Measurements from ENCODE around the gene MRPL11. TPM values are rescaled to one million over a fixed set of nuclear protein-coding genes. Genes with fewer than 3 reads are reported as not detected.
A peak's percentile ranks its signal among the peaks of the same experiment; 100 is the strongest.
"Not testable (repeated sequence)": the region's sequence is repeated elsewhere in the genome, so short reads cannot be mapped to it uniquely, and the experiment has no call there.

The MRPL11 gene
- total and polyA plus RNA-seq, 2 experiments from 2014 or later, result 36.7 to 76.6 TPM

GRCh38 chr11:66437979-66438503 lies 607 bp downstream of the MRPL11 start:
- Histone ChIP-seq H3K9ac (peak overlapping the region; percentile 91), H3F3A (ENCODE audit: insufficient read depth) (peaks cover 2% of the 10 kb centered on the region; the same call in 1 of the 2 replicates), H4K20me1 (ENCODE audit: insufficient read depth) (no peaks in the 10 kb centered on the region), H3K9me3 (ENCODE audit: low read depth) (no peaks in the 10 kb centered on the region), H3K27me3 (replicated peaks; ENCODE audit: insufficient read depth) (no peaks in the 10 kb centered on the region), H3K9me2 (ENCODE audit: insufficient read depth) (no peaks in the 10 kb centered on the region), H3K4me2 (ENCODE audit: unreplicated experiment) (peak overlapping the region; percentile 80), H3K27ac (no peak overlapping the region; the same call in 1 of the 2 replicates), H2AFZ (peak overlapping the region; percentile 96), H3K79me2 (ENCODE audit: insufficient read depth) (peaks cover 7% of the 10 kb centered on the region; the same call in 1 of the 2 replicates), H3K4me3 (peak overlapping the region; percentile 78), H3K4me1 (ENCODE audit: insufficient read depth) (peaks cover 3% of the 10 kb centered on the region), H3K36me3 (ENCODE audit: low read depth) (0 out of 2 replicates have a peak, but pooled peaks cover 10% of the 10 kb centered on the region)
- in situ Hi-C loops (cut with MboI), result no loop called here
- WGBS, 2 experiments (ENCODE audit: low coverage in 1 of 2, low lambda C conversion rate in 2 of 2, missing lambda C conversion rate in 2 of 2), result 0 to 3% methylated on average over 12 of the region's 12 CpGs
- no peak for DNase-seq
- no peak for TF ChIP-seq EZH2 (IDR thresholded peaks at IDR 0.05; ENCODE audit: insufficient read depth, poor library complexity, severe bottlenecking)
- TF ChIP-seq EZH2phosphoT487 (IDR thresholded peaks at IDR 0.05; ENCODE audit: insufficient read depth, low read depth), result no peak

- 93 to 95% methylated on average over 7 of the region's 7 CpGs for WGBS, 2 experiments (ENCODE audit: low coverage in 1 of 2, low lambda C conversion rate in 2 of 2, missing lambda C conversion rate in 2 of 2)
- no peaks in the 10 kb centered on the region for H3K79me2 ChIP-seq (ENCODE audit: insufficient read depth)
- 0 out of 2 replicates have a peak, but pooled peaks cover 10% of the 10 kb centered on the region for H3K36me3 ChIP-seq (ENCODE audit: low read depth)
- H4K20me1 ChIP-seq (ENCODE audit: insufficient read depth), result no peaks in the 10 kb centered on the region
- no peak overlapping the region for H3K4me3 ChIP-seq
- H3K4me1 ChIP-seq (ENCODE audit: insufficient read depth), result no peaks in the 10 kb centered on the region
- H3K4me2 ChIP-seq (ENCODE audit: unreplicated experiment), result no peak overlapping the region
- in situ Hi-C loops (cut with MboI), result no loop called here
- H3K9me3 ChIP-seq (ENCODE audit: low read depth), result no peaks in the 10 kb centered on the region
- no peak overlapping the region for H3K27ac ChIP-seq
- no peak for TF ChIP-seq EZH2 (IDR thresholded peaks at IDR 0.05; ENCODE audit: insufficient read depth, poor library complexity, severe bottlenecking)
- TF ChIP-seq EZH2phosphoT487 (IDR thresholded peaks at IDR 0.05; ENCODE audit: insufficient read depth, low read depth), result no peak
- DNase-seq, result no peak
- H3K27me3 ChIP-seq (replicated peaks; ENCODE audit: insufficient read depth), result no peaks in the 10 kb centered on the region
- no peak overlapping the region for H2AFZ ChIP-seq
- H3K9me2 ChIP-seq (ENCODE audit: insufficient read depth), result no peaks in the 10 kb centered on the region
- H3F3A ChIP-seq (ENCODE audit: insufficient read depth), result no peaks in the 10 kb centered on the region
- H3K9ac ChIP-seq, result no peak overlapping the region
Measured at GRCh38 chr11:66432597-66432996, 6.1 kb downstream of the MRPL11 start.

GRCh38 chr11:66431871-66432329 lies 6.7 kb downstream of the MRPL11 start:
- DNase-seq; H2AFZ ChIP-seq; H3F3A ChIP-seq (ENCODE audit: insufficient read depth); H3K27ac ChIP-seq; H3K9me2 ChIP-seq (ENCODE audit: insufficient read depth); H3K9ac ChIP-seq; H3K4me1 ChIP-seq (ENCODE audit: insufficient read depth); H4K20me1 ChIP-seq (ENCODE audit: insufficient read depth); H3K36me3 ChIP-seq (ENCODE audit: low read depth); H3K9me3 ChIP-seq (ENCODE audit: low read depth); H3K4me3 ChIP-seq; H3K27me3 ChIP-seq (replicated peaks; ENCODE audit: insufficient read depth); in situ Hi-C loops (cut with MboI); H3K4me2 ChIP-seq (ENCODE audit: unreplicated experiment); H3K79me2 ChIP-seq (ENCODE audit: insufficient read depth): not testable (repeated sequence)
- 86 to 91% methylated on average over 8 of the region's 8 CpGs for WGBS, 2 experiments (ENCODE audit: low coverage in 1 of 2, low lambda C conversion rate in 2 of 2, missing lambda C conversion rate in 2 of 2)

- H4K20me1 ChIP-seq (ENCODE audit: insufficient read depth); H2AFZ ChIP-seq; DNase-seq; H3K4me1 ChIP-seq (ENCODE audit: insufficient read depth); H3K9ac ChIP-seq; in situ Hi-C loops (cut with MboI); H3K36me3 ChIP-seq (ENCODE audit: low read depth); H3K27ac ChIP-seq; H3K9me2 ChIP-seq (ENCODE audit: insufficient read depth); H3F3A ChIP-seq (ENCODE audit: insufficient read depth); H3K79me2 ChIP-seq (ENCODE audit: insufficient read depth); H3K4me3 ChIP-seq; H3K9me3 ChIP-seq (ENCODE audit: low read depth); H3K4me2 ChIP-seq (ENCODE audit: unreplicated experiment); H3K27me3 ChIP-seq (replicated peaks; ENCODE audit: insufficient read depth): not testable (repeated sequence)
Measured at GRCh38 chr11:66431287-66431686, 7.4 kb downstream of the MRPL11 start.

- H2AFZ ChIP-seq, result no peak overlapping the region
- H3K36me3 ChIP-seq (ENCODE audit: low read depth), result 0 out of 2 replicates have a peak, but pooled peaks cover 4% of the 10 kb centered on the region
- no peak overlapping the region for H3K4me2 ChIP-seq (ENCODE audit: unreplicated experiment)
- no peak overlapping the region for H3K4me3 ChIP-seq
- no peak for TF ChIP-seq EZH2 (IDR thresholded peaks at IDR 0.05; ENCODE audit: insufficient read depth, poor library complexity, severe bottlenecking)
- TF ChIP-seq EZH2phosphoT487 (IDR thresholded peaks at IDR 0.05; ENCODE audit: insufficient read depth, low read depth), result no peak
- no peaks in the 10 kb centered on the region for H3F3A ChIP-seq (ENCODE audit: insufficient read depth)
- no peaks in the 10 kb centered on the region for H3K9me2 ChIP-seq (ENCODE audit: insufficient read depth)
- no peak overlapping the region for H3K9ac ChIP-seq
- no peaks in the 10 kb centered on the region for H3K9me3 ChIP-seq (ENCODE audit: low read depth)
- H3K27me3 ChIP-seq (replicated peaks; ENCODE audit: insufficient read depth), result no peaks in the 10 kb centered on the region
- no peaks in the 10 kb centered on the region for H4K20me1 ChIP-seq (ENCODE audit: insufficient read depth)
- DNase-seq, result peak; percentile 87
- WGBS, 2 experiments (ENCODE audit: low coverage in 1 of 2, low lambda C conversion rate in 2 of 2, missing lambda C conversion rate in 2 of 2), result 24 to 28% methylated on average over 9 of the region's 9 CpGs
- in situ Hi-C loops (cut with MboI), result no loop called here
- H3K79me2 ChIP-seq (ENCODE audit: insufficient read depth), result no peaks in the 10 kb centered on the region
- H3K27ac ChIP-seq, result no peak overlapping the region
- H3K4me1 ChIP-seq (ENCODE audit: insufficient read depth), result no peaks in the 10 kb centered on the region
Measured at GRCh38 chr11:66429983-66430602, 8.6 kb downstream of the MRPL11 start.
